NCI-H774 (cell line): ENCODE measurements around the gene PRR12.

ENCODE experiments used
- DNase-seq: peaks from one replicate; lab custom pipeline; 2025; lab: John Stamatoyannopoulos, UW

Gene PRR12

DNA sequence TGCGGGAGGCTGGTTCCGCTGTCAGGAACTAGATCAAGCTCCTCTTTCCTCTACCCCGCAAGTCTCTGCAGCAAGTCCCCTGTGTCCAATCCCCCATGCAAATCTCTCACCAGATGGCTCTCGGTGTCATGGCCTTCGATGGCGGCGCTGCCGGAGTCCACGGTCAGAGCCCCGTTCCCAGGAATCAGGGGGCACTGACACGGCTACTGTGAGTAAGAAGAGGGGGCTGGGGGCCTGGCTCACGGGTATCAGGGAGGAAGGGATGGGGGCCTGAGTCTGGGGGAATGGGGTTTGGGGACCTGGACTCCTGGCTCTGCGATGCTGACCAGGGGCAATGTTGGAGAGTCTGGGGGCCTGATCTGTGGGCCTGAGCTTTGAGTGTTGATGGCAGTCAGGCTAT is 55.0 kb downstream of the PRR12 start:
- DNase-seq, result no peak

- DNase-seq, result no peak
These were observed 55.6 kb downstream of the PRR12 start for GRCh38 chr19:49646586-49646985.

DNA sequence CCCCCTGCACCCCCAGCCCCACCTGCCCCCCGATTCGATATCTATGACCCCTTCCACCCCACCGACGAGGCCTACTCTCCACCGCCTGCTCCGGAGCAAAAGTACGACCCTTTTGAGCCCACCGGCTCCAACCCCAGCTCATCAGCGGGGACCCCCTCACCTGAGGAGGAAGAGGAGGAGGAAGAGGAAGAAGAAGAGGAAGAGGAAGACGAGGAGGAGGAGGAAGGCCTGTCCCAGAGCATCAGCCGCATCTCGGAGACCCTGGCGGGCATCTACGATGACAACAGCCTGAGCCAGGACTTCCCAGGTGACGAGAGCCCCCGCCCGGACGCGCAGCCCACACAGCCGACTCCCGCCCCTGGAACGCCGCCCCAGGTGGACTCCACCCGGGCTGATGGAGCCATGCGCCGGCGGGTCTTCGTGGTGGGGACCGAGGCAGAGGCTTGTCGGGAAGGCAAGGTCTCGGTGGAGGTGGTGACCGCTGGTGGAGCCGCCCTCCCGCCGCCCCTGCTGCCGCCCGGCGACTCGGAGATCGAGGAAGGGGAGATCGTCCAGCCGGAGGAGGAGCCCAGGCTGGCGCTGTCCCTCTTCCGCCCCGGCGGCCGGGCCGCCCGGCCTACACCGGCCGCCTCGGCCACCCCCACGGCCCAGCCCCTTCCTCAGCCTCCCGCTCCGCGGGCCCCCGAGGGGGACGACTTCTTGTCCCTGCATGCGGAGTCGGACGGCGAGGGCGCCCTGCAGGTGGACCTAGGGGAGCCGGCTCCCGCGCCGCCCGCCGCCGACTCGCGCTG is 60.2 kb downstream of the PRR12 start:
- DNase-seq, result no peak

DNA sequence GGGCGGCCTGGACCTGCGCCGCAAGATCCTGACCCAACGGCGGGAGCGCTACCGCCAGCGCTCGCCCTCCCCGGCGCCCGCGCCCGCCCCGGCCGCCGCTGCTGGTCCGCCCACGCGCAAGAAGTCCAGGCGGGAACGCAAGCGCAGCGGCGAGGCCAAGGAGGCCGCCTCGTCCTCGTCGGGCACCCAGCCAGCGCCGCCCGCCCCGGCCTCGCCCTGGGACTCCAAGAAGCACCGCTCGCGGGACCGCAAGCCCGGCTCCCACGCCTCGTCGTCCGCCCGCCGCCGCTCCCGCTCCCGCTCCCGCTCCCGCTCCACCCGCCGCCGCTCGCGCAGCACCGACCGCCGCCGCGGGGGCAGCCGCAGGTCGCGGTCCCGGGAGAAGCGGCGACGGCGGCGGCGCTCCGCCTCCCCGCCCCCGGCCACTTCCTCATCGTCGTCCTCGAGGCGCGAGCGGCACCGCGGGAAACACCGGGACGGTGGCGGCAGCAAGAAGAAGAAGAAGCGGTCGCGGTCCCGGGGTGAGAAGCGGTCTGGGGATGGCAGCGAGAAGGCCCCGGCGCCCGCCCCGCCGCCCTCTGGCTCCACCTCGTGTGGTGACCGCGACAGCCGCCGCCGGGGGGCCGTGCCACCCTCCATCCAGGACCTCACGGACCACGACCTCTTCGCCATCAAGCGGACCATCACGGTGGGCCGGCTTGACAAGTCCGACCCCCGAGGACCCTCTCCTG is 61.0 kb downstream of the PRR12 start:
- no peak for DNase-seq

DNA sequence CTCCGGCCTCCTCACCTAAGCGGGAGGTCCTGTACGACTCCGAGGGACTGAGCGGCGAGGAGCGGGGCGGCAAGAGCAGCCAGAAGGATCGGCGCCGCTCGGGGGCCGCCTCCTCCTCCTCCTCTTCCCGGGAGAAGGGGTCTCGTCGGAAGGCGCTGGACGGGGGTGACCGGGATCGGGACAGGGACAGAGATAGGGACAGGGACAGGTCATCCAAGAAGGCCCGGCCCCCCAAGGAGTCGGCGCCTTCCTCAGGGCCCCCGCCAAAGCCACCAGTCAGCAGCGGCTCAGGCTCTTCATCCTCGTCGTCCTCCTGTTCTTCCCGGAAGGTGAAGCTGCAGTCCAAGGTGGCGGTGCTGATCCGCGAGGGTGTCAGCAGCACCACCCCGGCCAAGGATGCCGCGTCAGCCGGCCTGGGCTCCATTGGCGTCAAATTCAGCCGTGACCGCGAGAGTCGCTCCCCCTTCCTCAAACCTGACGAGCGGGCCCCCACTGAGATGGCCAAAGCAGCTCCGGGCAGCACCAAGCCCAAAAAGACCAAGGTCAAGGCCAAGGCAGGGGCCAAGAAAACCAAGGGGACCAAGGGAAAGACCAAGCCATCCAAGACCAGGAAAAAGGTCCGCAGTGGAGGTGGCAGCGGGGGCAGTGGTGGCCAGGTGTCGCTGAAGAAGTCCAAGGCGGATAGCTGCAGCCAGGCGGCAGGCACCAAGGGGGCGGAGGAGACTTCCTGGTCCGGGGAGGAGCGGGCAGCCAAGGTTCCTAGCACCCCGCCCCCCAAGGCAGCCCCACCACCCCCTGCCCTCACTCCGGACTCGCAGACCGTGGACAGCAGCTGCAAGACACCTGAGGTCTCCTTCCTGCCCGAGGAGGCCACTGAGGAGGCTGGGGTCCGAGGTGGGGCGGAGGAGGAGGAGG is 61.8 kb downstream of the PRR12 start:
- no peak for DNase-seq

DNA sequence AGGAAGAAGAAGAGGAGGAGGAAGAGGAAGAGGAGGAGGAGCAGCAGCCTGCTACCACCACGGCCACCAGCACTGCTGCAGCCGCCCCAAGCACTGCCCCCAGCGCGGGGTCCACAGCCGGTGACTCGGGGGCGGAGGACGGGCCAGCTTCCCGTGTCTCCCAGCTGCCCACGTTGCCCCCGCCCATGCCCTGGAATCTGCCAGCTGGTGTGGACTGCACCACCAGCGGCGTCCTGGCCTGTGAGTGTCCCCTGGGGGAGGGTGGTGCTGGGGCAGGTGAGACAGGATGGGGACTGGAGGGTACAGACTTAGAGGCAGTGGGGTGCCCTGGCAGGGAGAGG is 62.5 kb downstream of the PRR12 start:
- DNase-seq, result no peak

GRCh38 chr19:49654581-49654980 is 63.6 kb downstream of the PRR12 start:
- no peak for DNase-seq

GRCh38 chr19:49655570-49656455 is 64.8 kb downstream of the PRR12 start:
- no peak for DNase-seq

- no peak for DNase-seq
These were observed 65.6 kb downstream of the PRR12 start for GRCh38 chr19:49656456-49657109.

GRCh38 chr19:49657493-49658138 is 66.6 kb downstream of the PRR12 start:
- no peak for DNase-seq

DNA sequence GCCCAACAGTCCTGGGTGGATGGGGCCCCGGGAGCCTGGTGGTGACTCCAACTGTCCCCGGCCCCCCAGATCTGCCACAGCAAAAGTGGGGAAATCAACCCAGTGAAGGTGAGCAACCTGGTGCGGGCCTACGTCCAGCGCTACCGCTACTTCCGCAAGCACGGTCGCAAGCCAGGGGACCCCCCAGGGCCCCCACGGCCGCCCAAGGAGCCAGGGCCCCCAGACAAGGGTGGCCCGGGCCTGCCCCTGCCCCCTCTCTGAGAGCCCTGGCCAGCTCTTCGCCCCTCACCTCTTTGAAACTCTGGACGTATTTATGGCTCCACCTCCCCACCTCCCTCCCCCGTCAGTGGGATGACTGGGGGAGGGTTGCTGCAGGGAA is 67.1 kb downstream of the PRR12 start:
- no peak for DNase-seq

GRCh38 chr19:49658566-49659442 is 67.8 kb downstream of the PRR12 start:
- DNase-seq, result no peak

- DNase-seq, result no peak
These were observed 69.5 kb downstream of the PRR12 start for GRCh38 chr19:49660338-49660961.

- no peak for DNase-seq
These were observed 71.0 kb downstream of the PRR12 start for GRCh38 chr19:49662011-49662410.

GRCh38 chr19:49663224-49663623 is 72.2 kb downstream of the PRR12 start:
- no peak for DNase-seq

DNA sequence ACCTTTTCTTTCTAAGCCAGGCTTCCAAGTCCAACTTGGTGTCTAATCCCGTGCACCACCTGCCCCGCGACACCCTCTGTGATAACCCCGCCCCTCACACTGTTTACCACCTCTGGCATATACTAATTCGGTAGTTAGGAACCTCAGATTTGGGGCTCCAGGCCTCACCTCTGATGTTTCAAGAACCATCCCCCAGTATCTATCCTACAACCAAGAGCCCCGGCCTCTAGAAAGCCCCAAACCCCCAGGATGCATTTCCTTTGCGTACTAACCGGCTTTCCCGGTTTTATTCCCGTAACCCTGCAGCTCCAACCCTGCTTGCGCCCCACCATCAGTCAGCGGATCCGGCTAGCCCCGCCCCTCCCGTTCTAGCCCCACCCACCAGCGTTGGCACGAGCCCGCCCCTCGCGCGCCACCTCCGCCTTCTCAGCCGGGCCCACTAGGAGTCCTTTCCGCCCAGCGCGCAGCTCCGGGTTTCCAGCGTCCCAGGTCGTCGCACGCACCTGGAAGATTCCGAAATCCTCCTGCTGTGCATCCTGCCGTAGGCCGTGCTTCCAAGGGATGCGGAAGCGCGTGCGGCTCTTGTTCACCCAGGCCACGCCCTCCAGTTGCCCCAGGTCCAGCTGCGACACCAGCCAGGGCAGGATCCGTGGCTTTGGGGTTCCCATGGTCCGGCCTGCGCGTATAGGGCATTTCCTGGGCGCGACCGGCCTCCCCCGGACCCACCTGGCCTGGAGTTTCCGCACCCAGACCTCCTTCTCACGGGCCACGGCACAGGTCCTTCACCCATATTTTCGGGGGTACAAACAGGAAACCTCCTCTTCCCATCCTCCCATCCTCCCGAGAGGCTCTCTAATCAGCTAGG is 73.4 kb downstream of the PRR12 start:
- DNase-seq, result peak; percentile 83

GRCh38 chr19:49665036-49665350 is 74.0 kb downstream of the PRR12 start:
- DNase-seq, result no peak
